ENCODE measurements around the gene SPIN2B. TPM values are rescaled to one million over a fixed set of nuclear protein-coding genes. Genes with fewer than 3 reads are reported as not detected.

The SPIN2B gene
- total and polyA plus RNA-seq, 2 of the 13 experiments (the other 11 are each of a cell fraction or from before 2014, with no cell fraction given), result 7.9 to 10.4 TPM

DNA sequence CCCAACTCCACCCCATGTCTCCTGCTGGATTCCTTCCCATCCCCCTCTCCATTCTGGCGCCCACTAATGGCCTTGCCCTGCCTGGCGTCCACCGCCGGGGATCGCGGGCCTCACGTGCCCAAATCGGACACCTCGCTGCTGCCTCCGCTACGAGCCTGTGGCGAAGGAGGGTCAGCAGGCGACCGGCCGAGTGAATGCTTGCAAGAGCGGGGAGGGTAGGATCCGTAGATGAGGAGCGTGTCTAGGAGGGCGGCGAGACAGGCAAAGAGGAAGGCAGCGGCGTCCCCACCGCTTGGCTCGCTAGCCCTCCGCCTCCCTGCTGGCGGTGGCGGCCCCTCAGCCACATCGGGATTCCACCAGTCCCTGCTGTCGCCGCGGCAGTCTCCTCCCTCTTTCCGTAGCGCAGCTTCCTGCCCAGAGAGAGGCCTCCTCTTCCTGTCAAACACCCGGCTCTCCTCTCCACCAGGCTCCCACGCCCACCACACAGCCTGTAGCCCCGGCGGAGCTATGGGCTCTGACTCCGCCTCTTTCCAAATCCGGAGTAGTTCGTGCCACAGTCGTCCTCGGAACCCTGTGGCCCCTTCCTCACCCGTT, at the start of gene SPIN2B (continued):
- TF ChIP-seq, protein P1, sequence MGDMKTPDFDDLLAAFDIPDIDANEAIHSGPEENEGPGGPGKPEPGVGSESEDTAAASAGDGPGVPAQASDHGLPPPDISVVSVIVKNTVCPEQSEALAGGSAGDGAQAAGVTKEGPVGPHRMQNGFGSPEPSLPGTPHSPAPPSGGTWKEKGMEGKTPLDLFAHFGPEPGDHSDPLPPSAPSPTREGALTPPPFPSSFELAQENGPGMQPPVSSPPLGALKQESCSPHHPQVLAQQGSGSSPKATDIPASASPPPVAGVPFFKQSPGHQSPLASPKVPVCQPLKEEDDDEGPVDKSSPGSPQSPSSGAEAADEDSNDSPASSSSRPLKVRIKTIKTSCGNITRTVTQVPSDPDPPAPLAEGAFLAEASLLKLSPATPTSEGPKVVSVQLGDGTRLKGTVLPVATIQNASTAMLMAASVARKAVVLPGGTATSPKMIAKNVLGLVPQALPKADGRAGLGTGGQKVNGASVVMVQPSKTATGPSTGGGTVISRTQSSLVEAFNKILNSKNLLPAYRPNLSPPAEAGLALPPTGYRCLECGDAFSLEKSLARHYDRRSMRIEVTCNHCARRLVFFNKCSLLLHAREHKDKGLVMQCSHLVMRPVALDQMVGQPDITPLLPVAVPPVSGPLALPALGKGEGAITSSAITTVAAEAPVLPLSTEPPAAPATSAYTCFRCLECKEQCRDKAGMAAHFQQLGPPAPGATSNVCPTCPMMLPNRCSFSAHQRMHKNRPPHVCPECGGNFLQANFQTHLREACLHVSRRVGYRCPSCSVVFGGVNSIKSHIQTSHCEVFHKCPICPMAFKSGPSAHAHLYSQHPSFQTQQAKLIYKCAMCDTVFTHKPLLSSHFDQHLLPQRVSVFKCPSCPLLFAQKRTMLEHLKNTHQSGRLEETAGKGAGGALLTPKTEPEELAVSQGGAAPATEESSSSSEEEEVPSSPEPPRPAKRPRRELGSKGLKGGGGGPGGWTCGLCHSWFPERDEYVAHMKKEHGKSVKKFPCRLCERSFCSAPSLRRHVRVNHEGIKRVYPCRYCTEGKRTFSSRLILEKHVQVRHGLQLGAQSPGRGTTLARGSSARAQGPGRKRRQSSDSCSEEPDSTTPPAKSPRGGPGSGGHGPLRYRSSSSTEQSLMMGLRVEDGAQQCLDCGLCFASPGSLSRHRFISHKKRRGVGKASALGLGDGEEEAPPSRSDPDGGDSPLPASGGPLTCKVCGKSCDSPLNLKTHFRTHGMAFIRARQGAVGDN (CRISPR knock-in tag; IDR thresholded peaks at IDR 0.05), result peak; percentile 80
- TF ChIP-seq STAG1 (CRISPR knock-in tag; IDR thresholded peaks at IDR 0.05) (no peak), TBX2 (CRISPR knock-in tag; IDR thresholded peaks at IDR 0.05; ENCODE audit: borderline replicate concordance) (peak; percentile 42; the same call in 1 of the 2 replicates), ISL2 (CRISPR knock-in tag; IDR thresholded peaks at IDR 0.05) (no peak), ZNF720 (CRISPR knock-in tag; IDR thresholded peaks at IDR 0.05) (no peak), BRCA1 (CRISPR knock-in tag; IDR thresholded peaks at IDR 0.05) (no peak), POGZ (CRISPR knock-in tag; IDR thresholded peaks at IDR 0.05) (0 out of 2 replicates have a peak, but pooled peaks have one; percentile 12), SP2 (CRISPR knock-in tag; IDR thresholded peaks at IDR 0.05) (peak; percentile 48; the same call in 1 of the 2 replicates), ZNF260 (CRISPR knock-in tag; IDR thresholded peaks at IDR 0.05; ENCODE audit: borderline replicate concordance, low read depth) (no peak), RNF219 (CRISPR knock-in tag; IDR thresholded peaks at IDR 0.05) (no peak), ZFP36 (IDR thresholded peaks at IDR 0.05; ENCODE audit: borderline replicate concordance, low read depth, low read length, partially characterized antibody) (no peak)
- TF ChIP-seq, protein P2, sequence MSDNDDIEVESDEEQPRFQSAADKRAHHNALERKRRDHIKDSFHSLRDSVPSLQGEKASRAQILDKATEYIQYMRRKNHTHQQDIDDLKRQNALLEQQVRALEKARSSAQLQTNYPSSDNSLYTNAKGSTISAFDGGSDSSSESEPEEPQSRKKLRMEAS (IDR thresholded peaks at IDR 0.05), result no peak; the same call in 1 of the 2 replicates
- TF ChIP-seq, protein P3, sequence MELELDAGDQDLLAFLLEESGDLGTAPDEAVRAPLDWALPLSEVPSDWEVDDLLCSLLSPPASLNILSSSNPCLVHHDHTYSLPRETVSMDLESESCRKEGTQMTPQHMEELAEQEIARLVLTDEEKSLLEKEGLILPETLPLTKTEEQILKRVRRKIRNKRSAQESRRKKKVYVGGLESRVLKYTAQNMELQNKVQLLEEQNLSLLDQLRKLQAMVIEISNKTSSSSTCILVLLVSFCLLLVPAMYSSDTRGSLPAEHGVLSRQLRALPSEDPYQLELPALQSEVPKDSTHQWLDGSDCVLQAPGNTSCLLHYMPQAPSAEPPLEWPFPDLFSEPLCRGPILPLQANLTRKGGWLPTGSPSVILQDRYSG (CRISPR knock-in tag; IDR thresholded peaks at IDR 0.05), result no peak
- TF ChIP-seq, protein P4, sequence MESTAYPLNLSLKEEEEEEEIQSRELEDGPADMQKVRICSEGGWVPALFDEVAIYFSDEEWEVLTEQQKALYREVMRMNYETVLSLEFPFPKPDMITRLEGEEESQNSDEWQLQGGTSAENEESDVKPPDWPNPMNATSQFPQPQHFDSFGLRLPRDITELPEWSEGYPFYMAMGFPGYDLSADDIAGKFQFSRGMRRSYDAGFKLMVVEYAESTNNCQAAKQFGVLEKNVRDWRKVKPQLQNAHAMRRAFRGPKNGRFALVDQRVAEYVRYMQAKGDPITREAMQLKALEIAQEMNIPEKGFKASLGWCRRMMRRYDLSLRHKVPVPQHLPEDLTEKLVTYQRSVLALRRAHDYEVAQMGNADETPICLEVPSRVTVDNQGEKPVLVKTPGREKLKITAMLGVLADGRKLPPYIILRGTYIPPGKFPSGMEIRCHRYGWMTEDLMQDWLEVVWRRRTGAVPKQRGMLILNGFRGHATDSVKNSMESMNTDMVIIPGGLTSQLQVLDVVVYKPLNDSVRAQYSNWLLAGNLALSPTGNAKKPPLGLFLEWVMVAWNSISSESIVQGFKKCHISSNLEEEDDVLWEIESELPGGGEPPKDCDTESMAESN (CRISPR knock-in tag; conservative IDR thresholded peaks at IDR 0.05), result no peak
- TF ChIP-seq, protein P5, sequence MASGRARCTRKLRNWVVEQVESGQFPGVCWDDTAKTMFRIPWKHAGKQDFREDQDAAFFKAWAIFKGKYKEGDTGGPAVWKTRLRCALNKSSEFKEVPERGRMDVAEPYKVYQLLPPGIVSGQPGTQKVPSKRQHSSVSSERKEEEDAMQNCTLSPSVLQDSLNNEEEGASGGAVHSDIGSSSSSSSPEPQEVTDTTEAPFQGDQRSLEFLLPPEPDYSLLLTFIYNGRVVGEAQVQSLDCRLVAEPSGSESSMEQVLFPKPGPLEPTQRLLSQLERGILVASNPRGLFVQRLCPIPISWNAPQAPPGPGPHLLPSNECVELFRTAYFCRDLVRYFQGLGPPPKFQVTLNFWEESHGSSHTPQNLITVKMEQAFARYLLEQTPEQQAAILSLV (CRISPR knock-in tag; IDR thresholded peaks at IDR 0.05; ENCODE audit: borderline replicate concordance), result no peak
- TF ChIP-seq, protein P6, sequence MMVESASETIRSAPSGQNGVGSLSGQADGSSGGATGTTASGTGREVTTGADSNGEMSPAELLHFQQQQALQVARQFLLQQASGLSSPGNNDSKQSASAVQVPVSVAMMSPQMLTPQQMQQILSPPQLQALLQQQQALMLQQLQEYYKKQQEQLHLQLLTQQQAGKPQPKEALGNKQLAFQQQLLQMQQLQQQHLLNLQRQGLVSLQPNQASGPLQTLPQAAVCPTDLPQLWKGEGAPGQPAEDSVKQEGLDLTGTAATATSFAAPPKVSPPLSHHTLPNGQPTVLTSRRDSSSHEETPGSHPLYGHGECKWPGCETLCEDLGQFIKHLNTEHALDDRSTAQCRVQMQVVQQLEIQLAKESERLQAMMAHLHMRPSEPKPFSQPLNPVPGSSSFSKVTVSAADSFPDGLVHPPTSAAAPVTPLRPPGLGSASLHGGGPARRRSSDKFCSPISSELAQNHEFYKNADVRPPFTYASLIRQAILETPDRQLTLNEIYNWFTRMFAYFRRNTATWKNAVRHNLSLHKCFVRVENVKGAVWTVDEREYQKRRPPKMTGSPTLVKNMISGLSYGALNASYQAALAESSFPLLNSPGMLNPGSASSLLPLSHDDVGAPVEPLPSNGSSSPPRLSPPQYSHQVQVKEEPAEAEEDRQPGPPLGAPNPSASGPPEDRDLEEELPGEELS (CRISPR knock-in tag; IDR thresholded peaks at IDR 0.05), result no peak
